ENCODE measurements around the gene GJA5. TPM values are rescaled to one million over a fixed set of nuclear protein-coding genes. Genes with fewer than 3 reads are reported as not detected.
"Not testable (repeated sequence)": the region's sequence is repeated elsewhere in the genome, so short reads cannot be mapped to it uniquely, and the experiment has no call there.

The GJA5 gene
- total RNA-seq, 4 donors from 2014 or later: 3.6 to 5.7 (median 4.3) TPM

DNA sequence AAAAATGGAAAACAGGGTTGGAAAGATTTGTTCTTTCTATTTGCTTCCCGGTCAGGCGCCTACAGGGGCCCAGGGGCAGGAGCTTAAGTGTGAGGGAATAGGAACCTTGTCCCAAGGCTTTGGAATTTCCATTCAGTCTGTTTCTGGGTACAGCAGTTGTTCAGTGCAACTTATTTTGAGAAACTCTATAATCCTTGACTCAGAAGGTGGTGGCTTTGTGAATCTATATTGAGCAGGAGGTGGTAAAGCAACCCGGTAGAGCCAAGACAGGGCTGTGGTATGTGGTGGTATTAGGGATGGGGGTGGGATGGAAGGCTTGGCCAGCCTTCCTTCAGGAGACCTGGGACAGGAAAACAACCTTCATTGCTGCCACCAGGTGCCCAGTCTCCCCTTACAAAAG, 20.0 kb downstream of the GJA5 start:
- H3K4me3 ChIP-seq (replicated peaks in 1 of 3): no peak overlapping the region
- H3K9me3 ChIP-seq: no peaks in the 10 kb centered on the region
- no peaks in the 10 kb centered on the region for H3K27me3 ChIP-seq
- H3K27ac ChIP-seq: no peak overlapping the region
- no peak for TF ChIP-seq POLR2A (IDR thresholded peaks at IDR 0.05)
- TF ChIP-seq, protein P1, sequence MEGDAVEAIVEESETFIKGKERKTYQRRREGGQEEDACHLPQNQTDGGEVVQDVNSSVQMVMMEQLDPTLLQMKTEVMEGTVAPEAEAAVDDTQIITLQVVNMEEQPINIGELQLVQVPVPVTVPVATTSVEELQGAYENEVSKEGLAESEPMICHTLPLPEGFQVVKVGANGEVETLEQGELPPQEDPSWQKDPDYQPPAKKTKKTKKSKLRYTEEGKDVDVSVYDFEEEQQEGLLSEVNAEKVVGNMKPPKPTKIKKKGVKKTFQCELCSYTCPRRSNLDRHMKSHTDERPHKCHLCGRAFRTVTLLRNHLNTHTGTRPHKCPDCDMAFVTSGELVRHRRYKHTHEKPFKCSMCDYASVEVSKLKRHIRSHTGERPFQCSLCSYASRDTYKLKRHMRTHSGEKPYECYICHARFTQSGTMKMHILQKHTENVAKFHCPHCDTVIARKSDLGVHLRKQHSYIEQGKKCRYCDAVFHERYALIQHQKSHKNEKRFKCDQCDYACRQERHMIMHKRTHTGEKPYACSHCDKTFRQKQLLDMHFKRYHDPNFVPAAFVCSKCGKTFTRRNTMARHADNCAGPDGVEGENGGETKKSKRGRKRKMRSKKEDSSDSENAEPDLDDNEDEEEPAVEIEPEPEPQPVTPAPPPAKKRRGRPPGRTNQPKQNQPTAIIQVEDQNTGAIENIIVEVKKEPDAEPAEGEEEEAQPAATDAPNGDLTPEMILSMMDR (IDR thresholded peaks at IDR 0.05): no peak
- peaks cover 0 to 2% of the 10 kb centered on the region in 2 donors for H3K4me1 ChIP-seq
- no peaks in the 10 kb centered on the region for H3K36me3 ChIP-seq
- WGBS, 2 donors: 92 to 98% methylated on average over 3 of the region's 3 CpGs
- DNase-seq: no peak
- intact Hi-C loops (cut with DNase I): no loop called here

DNA sequence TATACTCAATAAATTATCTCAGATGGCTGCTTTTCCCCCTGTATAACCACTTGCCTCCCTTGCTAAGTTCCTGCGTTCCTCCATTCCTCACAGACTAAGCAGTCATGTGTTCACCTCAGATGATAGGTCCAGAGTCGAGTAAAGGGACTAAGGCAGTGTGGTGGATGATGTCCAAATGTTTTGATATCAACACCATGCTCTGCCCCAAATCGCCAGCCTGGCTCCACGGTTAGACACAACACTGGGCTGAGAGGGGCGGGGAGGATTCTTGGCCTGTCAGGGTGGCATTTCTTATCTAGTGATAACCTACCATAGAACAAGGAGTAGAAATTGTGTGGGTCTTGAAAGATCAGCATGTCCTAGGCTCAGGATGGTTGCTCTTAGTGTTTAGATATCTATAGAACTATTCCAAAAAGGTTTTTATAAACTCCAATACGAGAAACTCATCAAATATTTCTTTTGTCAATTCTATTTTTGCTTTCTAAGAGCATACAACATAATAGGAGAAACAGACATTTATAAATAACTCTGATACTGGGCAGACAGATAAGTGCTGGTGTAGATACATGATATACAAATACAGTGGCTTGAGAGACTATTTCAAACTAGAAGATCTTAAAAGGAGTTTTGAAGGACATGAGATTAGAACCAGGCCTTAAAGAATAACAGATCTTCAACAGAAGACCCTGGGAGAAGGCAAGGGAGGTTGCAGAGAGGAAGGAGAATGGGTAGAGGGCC, 21.5 kb downstream of the GJA5 start:
- H3K4me3 ChIP-seq (replicated peaks in 1 of 3): no peak overlapping the region
- H3K9me3 ChIP-seq: no peaks in the 10 kb centered on the region
- no peaks in the 10 kb centered on the region for H3K36me3 ChIP-seq
- H3K27me3 ChIP-seq: no peaks in the 10 kb centered on the region
- H3K27ac ChIP-seq: no peak overlapping the region
- intact Hi-C loops (cut with DNase I): no loop called here
- TF ChIP-seq POLR2A (IDR thresholded peaks at IDR 0.05): no peak
- TF ChIP-seq, protein P1 (IDR thresholded peaks at IDR 0.05): no peak
- peaks cover 0 to 12% of the 10 kb centered on the region in 2 donors for H3K4me1 ChIP-seq
- DNase-seq: no peak
- 85 to 91% methylated on average over 6 of the region's 6 CpGs for WGBS, 2 donors

DNA sequence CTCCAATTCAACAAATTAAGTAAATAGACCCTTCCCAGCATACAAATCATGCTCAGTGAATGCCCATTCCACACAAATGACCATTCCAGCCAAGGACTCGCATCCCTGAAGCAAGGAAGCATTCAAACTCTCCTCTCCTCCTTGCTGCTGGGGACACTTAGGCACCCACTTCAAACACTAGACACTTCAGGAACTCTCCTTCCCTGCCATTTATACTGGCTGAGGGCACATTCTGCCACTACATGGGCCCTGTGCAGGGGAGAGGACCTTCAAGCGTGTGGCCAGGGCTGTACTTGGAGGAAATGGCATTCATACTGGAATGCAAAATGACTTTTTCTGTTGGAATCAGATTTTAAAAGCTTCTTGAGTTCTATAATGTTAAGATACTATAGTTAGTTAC, 22.3 kb downstream of the GJA5 start:
- TF ChIP-seq POLR2A (IDR thresholded peaks at IDR 0.05): no peak
- intact Hi-C loops (cut with DNase I): no loop called here
- H3K9me3 ChIP-seq: no peaks in the 10 kb centered on the region
- H3K27me3 ChIP-seq: no peaks in the 10 kb centered on the region
- no peaks in the 10 kb centered on the region for H3K36me3 ChIP-seq
- peak; percentile 52 to 68 for DNase-seq
- 37 to 58% methylated on average over 2 of the region's 2 CpGs for WGBS, 2 donors
- H3K4me3 ChIP-seq (replicated peaks in 1 of 3): no peak overlapping the region
- H3K4me1 ChIP-seq: peaks cover 0 to 12% of the 10 kb centered on the region in 2 donors
- H3K27ac ChIP-seq: no peak overlapping the region

DNA sequence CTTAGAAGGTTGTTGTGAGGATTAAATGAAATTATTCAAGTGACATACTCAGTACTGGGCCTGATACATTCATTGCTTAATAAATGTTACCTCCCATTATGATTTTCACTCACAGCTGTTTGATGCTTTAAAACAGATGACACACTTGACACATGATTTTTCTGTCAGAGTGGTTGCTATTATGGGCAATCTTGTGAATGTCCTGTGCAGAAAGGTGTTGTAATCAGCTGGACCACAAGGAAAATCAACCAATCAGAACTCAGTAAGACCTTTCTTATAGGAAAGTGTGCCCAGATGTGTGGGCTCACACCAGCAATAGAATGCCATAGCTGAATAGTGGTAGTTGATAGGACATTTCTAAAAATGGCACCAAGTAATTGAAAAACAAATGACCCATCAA, 23.5 kb downstream of the GJA5 start:
- no peak for DNase-seq
- no peak overlapping the region for H3K4me3 ChIP-seq (replicated peaks in 1 of 3)
- H3K4me1 ChIP-seq: peaks cover 0 to 12% of the 10 kb centered on the region in 2 donors
- no peaks in the 10 kb centered on the region for H3K27me3 ChIP-seq
- H3K27ac ChIP-seq: no peak overlapping the region
- intact Hi-C loops (cut with DNase I): no loop called here
- no peaks in the 10 kb centered on the region for H3K36me3 ChIP-seq
- TF ChIP-seq POLR2A (IDR thresholded peaks at IDR 0.05): no peak
- H3K9me3 ChIP-seq: no peaks in the 10 kb centered on the region

DNA sequence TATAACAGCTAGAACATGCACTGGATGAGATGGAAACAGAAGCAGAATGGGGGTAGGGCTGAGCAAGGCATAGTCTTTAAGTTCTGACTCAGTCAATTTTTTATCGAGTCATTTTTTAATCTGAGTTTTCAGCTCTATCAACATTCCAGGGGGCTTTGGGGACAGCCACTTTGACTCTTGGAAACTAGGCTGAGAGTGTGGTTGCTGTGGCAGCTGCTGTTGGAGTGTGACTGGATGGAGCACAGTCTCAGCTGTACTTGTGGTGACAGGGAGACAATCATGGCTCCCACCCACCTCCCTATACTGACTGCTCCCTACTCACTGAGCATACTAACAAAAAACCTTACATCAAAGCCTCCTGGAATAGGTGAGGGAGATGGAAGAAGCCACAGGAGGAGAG, 25.0 kb downstream of the GJA5 start:
- H3K27me3 ChIP-seq: no peaks in the 10 kb centered on the region
- TF ChIP-seq, protein P1 (IDR thresholded peaks at IDR 0.05): no peak
- TF ChIP-seq POLR2A (IDR thresholded peaks at IDR 0.05): no peak

DNA sequence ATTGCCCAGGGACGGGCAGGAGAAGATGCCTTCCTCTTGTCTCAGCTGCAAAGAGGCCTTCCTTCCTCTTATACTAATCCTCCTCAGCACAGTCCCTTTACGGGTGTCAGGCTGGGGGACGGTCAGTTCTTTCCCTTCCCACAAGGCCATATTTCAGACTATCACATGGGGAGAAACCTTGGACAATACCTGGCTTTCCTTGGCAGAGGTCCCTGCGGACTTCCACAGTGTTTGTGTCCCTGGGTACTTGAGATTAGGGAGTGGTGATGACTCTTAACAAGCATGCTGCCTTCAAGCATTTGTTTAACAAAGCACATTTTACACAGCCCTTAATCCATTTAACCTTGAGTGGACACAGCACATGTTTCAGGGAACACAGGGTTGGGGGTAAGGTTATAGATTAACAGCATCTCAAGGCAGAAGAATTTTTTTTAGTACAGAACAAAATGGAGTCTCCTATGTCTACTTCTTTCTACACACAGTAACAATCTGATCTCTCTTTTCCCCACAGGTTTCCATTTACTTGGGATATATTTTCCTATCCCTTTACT, 26.0 kb downstream of the GJA5 start:
- DNase-seq: peak; percentile 48 to 68
- peaks cover 0 to 12% of the 10 kb centered on the region in 2 donors for H3K4me1 ChIP-seq
- H3K4me3 ChIP-seq (replicated peaks in 1 of 3); intact Hi-C loops (cut with DNase I); H3K27ac ChIP-seq; H3K36me3 ChIP-seq; H3K9me3 ChIP-seq; H3K27me3 ChIP-seq: not testable (repeated sequence)
- 41 to 76% methylated on average over 2 to 4 of the region's 4 CpGs for WGBS, 2 donors

More for the DNA sequence above, 25.0 kb downstream of the GJA5 start:
- Histone ChIP-seq H3K36me3 (no peaks in the 10 kb centered on the region), H3K4me1 (peaks cover 0 to 12% of the 10 kb centered on the region in 2 donors), H3K9me3 (no peaks in the 10 kb centered on the region), H3K27ac (no peak overlapping the region), H3K4me3 (replicated peaks in 1 of 3) (no peak overlapping the region)
- intact Hi-C loops (cut with DNase I): no loop called here
- DNase-seq: no peak
- 81 to 92% methylated on average over 1 of the region's 1 CpG for WGBS, 2 donors
